ENCODE data around the gene CDH23.

- TF ChIP-seq CTCF (IDR thresholded peaks at IDR 0.05) = peak in 3 of 6 experiments; percentile 45 to 50 (median 48)
- TF ChIP-seq POLR2A (IDR thresholded peaks at IDR 0.05) = no peak
Measured at GRCh38 chr10:71486484-71487114, 89.9 kb downstream of the CDH23 start.

Measured in upper lobe of left lung (tissue), 4 donors.